C4-2B (cell line): ENCODE results near the gene KCNQ1.

Experiments
- ZFX ChIP-seq: fragments of 450-650 bp; IDR thresholded peaks from 2 replicates; pipeline ENCODE4 v1.6.1; 2017
- TF ChIP-seq, protein P1 (sequence below): fragments of 450-650 bp; conservative IDR thresholded peaks from 2 replicates; pipeline ENCODE4 v1.5.1; 2017; ENCODE audit warnings: mild to moderate bottlenecking

DNA sequence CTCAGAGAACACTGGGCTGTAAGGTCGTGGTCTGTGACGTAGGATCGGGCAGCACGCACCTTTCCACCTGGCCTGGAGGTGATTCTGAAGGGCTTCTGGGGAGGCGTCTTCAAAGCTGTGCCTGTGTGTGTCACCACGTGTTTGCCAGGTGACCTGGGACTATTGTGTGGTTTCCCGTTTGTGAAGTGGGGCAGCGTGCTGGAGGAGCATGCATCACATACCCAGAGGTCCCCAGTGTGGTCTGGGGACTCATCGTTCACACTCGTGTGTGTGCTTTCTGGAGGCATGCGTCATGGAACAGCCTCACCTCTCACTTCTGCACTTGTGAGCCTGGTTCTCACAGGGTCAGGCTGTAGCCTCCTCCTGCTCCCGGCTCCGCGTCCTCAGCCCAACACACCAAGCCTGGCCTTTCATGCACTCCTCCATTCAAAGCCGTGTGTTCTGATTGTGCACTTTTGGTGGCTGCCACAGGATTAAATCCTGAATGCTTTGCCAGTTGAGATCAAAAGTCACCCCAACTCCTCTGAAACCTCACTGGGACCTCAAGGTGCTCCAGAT is 148.7 kb downstream of the KCNQ1 start:
- TF ChIP-seq, protein P1, sequence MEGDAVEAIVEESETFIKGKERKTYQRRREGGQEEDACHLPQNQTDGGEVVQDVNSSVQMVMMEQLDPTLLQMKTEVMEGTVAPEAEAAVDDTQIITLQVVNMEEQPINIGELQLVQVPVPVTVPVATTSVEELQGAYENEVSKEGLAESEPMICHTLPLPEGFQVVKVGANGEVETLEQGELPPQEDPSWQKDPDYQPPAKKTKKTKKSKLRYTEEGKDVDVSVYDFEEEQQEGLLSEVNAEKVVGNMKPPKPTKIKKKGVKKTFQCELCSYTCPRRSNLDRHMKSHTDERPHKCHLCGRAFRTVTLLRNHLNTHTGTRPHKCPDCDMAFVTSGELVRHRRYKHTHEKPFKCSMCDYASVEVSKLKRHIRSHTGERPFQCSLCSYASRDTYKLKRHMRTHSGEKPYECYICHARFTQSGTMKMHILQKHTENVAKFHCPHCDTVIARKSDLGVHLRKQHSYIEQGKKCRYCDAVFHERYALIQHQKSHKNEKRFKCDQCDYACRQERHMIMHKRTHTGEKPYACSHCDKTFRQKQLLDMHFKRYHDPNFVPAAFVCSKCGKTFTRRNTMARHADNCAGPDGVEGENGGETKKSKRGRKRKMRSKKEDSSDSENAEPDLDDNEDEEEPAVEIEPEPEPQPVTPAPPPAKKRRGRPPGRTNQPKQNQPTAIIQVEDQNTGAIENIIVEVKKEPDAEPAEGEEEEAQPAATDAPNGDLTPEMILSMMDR, result no peak
- TF ChIP-seq ZFX, result no peak
